ENCODE data around the gene ARRDC2. TPM values are rescaled to one million over a fixed set of nuclear protein-coding genes. Genes with fewer than 3 reads are reported as not detected.

Gene ARRDC2
- total and polyA plus RNA-seq, 9 of the 15 experiments (the other 6 are each of a cell fraction or from before 2014, with no cell fraction given), result 1.9 to 27.4 (median 15.2) TPM

GRCh38 chr19:18029617-18030338, 21.8 kb downstream of the ARRDC2 start (continued):
- no peak for TF ChIP-seq MBD1 (CRISPR knock-in tag; IDR thresholded peaks at IDR 0.05)
- TF ChIP-seq KLF1 (tag; IDR thresholded peaks at IDR 0.05), result no peak
- no peak for TF ChIP-seq YBX1 (IDR thresholded peaks at IDR 0.05)
- no peak for TF ChIP-seq ZC3H8 (IDR thresholded peaks at IDR 0.05)
- no peak for TF ChIP-seq POLR3A (IDR thresholded peaks at IDR 0.05; ENCODE audit: borderline replicate concordance, extremely low read depth, insufficient read depth, insufficient read length)
- TF ChIP-seq ZNF57 (CRISPR knock-in tag; IDR thresholded peaks at IDR 0.05), result no peak
- no peak for TF ChIP-seq KLF6 (CRISPR knock-in tag; IDR thresholded peaks at IDR 0.05; ENCODE audit: borderline replicate concordance)
- peak; percentile 85 for TF ChIP-seq RBM25 (IDR thresholded peaks at IDR 0.05; ENCODE audit: low read depth, low read length, severe bottlenecking)
- TF ChIP-seq ILK (tag; IDR thresholded peaks at IDR 0.05; ENCODE audit: borderline replicate concordance, low read depth), result no peak
- TF ChIP-seq NUFIP1 (IDR thresholded peaks at IDR 0.05; ENCODE audit: partially characterized antibody), result no peak
- TF ChIP-seq MAX (CRISPR knock-in tag; IDR thresholded peaks at IDR 0.05), result no peak
- no peak for TF ChIP-seq MEF2D (tag; conservative IDR thresholded peaks at IDR 0.05; ENCODE audit: low read depth)
- no peak for TF ChIP-seq SMAD2 (IDR thresholded peaks at IDR 0.05; ENCODE audit: low read depth, low read length)
- no peak for TF ChIP-seq NCOA6 (IDR thresholded peaks at IDR 0.05)
- no peak for TF ChIP-seq NFIX (CRISPR knock-in tag; IDR thresholded peaks at IDR 0.05; ENCODE audit: low read depth)
- no peak for TF ChIP-seq RHOXF2B (CRISPR knock-in tag; conservative IDR thresholded peaks at IDR 0.05)
- TF ChIP-seq ADNP (tag; IDR thresholded peaks at IDR 0.05), result 0 out of 2 replicates have a peak, but pooled peaks have one; percentile 35
- TF ChIP-seq RBM14 (IDR thresholded peaks at IDR 0.05; ENCODE audit: borderline replicate concordance, insufficient read depth, low read depth, low read length), result no peak
- no peak for TF ChIP-seq EP400 (IDR thresholded peaks at IDR 0.05)
- TF ChIP-seq MECOM (CRISPR knock-in tag; IDR thresholded peaks at IDR 0.05), result no peak
